Smooth muscle cell of the brain vasculature (primary cell): ENCODE results near the gene KCNC1.

Experiments used
- DNase-seq: peaks from one replicate; pipeline ENCODE4 v3.0.0-alpha.2; 2012; ENCODE audit warnings: low read depth, low spot score

KCNC1 gene

DNA sequence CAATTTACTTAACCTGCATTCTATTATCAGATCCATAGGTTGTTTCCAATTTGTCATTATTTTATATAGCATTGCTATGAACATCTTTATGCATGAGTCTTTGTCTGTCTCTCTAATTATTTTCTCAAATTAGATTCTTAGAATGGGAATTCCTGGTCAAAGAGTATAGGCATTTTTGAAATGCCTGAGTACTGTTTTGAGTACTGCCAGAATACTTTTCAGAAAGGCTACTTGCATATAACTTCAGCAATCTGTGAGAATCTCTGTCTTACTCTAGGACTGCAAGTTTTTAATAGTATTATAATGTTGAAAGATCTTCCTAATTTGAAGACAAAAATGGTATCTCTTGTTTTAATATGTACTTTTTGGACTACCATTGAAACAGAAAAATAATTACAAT lies 56.6 kb downstream of the KCNC1 start:
- no peak for DNase-seq

DNA sequence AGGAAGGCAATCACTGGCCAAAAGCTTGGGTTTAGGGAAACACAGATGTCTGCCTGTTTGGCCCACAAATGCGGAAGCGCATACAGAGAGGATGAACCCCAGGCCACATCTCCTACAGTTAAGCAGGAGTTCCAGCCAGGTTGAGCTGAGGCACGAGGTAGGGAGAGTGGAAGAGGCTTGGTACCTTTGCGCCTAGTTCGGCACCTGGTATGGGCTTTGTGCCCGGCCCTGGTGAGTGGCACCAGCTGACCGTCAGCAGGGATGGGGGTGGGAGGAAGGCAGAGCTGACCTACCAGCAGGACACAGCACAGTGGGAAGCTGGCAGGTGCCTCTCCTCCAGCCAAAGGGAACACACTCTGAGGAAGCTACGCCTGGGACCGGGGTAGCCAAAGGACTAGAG lies 57.6 kb downstream of the KCNC1 start:
- DNase-seq = no peak

DNA sequence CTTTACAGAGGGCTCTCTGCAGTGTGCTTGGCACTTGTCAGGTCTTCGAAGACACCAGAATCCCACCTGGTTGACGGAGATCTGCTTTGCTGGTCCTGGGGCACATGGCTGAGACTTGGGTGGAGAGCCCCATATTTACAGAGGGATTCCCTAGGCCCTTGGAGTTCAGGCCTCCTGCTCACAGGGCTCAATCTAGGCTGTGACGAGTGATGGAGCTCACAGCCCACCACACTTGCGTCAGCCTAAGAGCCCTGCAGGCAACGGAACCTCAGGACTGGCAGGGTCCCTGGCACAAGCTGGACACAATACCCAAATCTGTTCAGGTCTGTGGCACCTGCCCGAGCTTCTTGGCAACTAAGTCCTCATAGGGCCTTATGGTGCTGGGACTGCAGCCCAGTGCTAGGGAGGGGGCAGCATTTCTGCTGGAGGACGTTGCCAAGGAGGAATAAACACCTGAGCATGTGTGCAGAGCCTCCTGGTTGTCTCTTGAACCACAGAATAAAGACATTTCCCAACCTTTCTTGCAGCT lies 59.1 kb downstream of the KCNC1 start:
- DNase-seq = no peak

DNA sequence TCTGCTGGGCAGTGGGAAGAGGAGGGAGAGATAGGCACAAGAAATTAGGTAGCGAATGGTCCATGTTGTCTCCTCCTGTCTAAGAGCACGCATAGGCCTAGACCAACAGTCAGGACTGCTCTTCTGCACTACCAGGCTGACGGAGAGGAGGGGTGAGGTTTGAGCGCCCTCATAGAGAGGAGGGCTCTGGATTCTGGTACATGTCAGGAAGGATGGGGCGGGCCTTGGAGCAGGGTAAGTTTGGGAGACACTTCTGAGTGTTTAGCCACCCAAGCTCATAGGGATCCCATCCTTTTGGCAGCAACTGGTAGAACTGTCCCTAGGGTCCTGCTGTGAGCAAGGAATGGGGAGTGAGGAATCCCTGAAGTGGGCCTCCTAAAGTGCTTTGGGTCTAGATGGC lies 60.4 kb downstream of the KCNC1 start:
- no peak for DNase-seq

DNA sequence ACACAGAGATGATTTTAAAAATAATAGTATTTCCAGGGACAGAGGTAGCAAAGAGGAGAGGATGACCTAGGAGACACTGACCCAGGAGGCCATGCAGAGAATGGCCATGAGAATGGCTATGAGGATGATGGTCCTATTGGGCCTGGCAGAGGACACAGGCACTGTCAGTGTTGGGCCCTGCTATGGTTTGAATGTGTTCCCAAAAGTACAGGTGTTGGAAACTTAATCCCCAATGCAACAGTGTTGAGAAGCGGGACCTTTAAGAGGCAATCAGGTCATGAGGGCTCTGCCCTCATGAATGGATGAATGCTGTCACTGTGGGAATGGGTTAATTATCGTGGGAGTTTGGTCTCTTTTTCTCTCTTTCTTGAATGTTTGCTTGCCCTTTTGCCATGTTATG lies 61.6 kb downstream of the KCNC1 start:
- no peak for DNase-seq

DNA sequence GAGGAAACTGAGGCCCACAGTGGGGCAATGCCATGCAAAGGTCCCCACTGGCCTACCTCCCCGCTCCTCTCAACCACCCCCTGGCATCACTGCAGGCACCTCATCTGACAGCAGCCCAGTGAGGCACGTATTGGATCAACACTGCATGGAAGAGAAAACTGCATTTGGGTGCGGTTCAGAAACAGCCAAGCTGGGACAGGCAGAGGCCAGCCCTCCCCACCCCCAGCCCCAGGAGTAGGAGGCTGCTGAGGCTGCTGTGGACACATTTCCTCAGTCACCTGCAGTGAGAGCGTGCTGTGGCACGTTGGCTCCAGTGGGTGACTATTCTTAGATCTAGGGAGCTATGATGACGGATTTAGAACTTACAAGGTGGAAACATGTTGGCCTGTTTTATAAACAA lies 63.7 kb downstream of the KCNC1 start:
- no peak for DNase-seq

DNA sequence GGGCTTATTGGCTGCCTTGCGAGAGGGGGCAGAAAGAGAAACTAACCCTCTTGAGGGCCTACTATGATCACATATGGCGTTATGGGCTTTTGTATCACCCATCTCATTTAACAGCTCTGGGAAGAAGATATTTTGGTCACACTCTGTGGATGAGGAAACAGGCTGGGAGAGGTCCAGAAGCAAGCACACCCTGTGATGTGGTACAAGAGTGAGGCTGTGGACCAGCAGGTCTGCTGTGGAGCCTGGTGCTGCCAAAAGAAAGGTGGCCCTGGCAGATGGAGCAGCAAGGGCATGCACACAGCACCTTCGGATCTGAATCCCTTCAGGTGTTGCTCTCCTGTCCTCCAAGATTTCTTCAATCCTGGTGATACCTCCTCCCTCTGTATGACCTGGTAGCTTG lies 64.1 kb downstream of the KCNC1 start:
- DNase-seq = no peak

DNA sequence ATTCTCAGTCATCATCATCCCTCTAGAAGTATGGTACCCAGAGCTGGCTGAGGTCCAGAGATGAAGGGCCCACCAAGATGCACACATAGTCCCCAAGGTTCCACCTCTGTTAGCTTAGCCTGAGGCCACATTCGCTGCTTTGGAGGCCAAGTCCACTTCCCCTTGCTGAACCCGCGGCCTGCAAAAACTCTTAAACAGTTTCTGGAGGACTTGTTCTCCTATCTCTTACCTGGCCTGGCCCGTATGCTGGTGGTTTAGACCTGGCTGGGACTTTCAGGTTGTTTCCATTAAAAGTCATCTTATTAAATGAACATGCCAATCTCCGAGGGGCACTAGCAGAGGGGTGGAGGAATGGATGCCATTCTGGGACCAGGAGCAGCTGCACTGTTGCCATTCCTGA lies 64.6 kb downstream of the KCNC1 start:
- DNase-seq = no peak

DNA sequence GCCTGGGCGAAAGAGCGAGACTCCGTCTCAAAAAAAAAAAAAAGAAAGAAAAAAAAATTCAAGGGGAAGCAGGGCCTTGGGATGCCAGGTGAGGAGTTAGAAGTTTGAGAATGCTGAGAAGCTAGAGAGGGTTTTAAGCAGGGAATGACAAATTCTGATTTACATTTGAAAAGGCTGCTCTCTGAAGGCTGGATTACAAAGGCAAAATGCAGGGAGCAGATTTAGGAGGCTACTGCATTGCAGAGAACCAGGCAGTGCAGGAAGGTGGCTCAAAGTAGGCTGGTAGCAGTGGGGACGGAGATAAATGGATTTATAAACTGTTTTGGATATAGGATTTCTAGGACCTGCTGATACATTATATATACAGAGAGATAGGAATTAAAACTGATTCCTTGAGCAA lies 66.6 kb downstream of the KCNC1 start:
- DNase-seq = no peak

DNA sequence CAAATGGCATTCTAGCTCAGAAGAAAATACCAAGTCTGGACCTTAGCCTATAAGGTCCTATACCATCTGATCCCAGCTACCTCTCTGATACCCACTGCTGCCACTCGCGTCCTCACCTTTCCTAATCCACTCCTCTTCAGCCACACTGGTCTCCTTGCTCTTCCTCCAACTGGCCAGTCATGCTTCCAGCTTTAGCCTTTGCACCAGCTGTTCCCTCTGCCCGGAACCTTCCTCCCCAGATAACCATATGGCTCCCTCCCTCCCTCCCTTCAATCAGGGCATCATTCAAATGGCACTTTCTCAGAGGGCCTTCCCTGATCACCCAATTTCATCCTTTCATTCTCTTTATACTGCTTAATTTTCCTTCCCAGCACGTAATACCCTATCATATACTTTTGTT lies 67.9 kb downstream of the KCNC1 start:
- DNase-seq = no peak

DNA sequence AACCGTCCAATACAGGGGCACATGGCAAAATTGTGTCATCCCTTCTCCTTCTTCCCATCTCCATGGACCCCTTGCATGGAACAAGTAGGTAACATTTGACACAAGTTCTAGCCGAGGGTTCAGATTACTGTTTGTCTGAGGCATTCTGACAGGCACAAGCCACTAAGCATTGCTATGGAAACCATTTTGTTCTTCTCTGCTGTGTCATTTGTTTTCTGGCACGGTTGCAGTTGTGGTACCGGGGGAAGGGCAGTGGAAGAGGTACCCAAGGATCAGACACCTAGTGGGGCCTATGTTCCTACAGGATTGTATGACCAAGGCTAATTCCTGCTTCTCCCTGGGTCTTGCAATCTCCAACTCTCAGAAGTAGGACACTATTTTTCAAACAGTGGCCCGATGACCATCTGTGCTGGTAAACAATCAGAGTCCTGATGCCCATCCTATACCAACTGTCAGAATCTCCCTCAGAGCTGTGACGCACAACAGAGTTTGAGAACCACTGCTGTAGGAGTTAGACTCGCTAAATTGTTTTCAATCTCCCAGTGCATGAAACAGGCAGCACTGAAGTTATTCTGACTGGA lies 69.3 kb downstream of the KCNC1 start:
- no peak for DNase-seq

DNA sequence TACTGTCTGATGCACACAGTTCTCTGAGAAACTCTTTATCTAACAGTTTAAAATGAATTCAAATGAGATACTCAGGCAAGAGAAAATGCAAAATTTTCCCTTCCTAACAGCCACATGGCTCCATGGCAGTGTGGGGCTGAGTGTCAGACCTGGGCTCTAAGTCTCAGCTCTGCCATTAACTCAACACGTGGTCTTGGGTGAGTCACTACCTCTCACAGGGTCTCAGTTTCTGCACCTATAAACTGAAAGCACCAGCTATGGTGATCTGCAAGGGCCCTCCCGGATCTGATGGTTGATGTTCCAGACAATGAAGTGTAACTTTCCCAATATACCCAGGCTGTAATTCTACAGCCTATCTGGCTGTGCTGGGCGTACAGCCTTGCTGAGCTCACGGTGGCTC lies 70.5 kb downstream of the KCNC1 start:
- no peak for DNase-seq

DNA sequence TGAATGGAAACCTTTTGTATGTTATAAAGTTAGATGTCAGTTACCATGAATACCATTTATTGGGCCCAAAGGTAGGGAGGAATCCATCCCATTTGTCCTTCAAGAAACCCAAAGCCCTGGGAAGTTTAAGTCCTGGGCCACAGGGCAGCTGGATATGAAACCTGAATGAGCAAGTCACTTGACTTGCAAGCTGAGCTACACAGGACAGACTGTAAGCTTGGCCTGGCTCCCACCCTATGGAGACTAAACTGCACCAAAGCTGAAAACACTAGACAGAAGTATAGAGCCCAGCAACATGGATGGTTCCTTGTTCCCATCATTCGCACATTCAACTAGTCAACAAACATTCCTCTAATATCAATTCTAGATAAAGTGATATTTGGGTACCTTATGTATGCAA lies 71.3 kb downstream of the KCNC1 start:
- DNase-seq = no peak

DNA sequence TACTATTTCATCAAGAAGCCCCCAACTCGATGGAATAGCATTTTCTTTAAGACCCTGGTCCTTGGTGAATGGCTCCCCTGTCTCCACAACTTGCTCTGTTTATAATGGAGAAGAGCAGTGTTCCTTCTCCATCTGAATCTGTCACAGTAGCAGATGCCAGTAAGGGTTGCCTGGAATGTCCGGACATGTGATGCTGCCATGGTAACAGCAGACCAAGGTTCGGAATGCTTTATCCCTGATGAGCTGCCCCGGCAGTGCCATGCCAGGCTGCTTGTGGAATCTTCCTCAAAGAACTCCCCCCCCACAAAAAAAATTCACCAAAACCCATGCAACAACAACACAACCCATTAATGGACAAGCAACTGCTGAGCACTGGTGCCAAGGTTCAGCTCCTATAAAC lies 72.5 kb downstream of the KCNC1 start:
- DNase-seq = no peak

DNA sequence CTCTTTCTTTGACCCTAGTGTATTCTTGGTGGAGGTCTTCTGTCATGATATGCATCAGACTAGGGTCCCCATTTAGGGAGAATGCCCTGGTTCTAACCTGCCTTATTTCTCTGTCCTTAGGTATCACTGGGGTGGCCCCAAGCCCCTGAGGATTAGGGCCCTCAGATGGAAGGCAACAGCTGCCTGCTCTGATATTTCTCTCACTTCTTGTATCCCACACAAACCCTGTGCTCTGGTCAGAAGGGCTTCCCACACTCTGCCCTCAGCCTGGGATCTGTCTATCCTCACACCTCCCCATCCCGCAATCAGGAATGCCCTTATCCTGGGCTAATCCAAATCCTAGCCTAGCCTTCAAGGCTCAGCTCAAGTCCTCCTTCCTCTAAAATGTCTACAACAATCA lies 75.5 kb downstream of the KCNC1 start:
- no peak for DNase-seq

DNA sequence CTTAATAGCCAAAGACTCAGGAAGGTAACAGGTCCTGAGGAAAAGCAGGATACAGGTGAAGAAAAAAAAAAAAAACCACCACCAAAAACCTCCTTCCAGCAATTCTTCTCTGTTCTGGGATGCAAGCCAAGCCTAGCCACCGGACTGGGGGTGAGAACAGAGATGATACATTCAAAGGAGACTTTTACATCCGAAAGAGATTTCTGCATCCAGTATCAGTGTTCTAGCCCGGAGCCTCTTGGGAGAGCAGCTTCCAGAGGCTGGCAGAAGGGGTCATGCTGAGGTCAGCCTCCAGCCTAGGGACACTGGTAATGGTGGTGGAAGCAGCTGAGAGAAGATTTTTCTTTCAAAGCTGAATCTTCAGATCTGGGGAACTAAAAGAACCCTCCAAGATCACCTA lies 76.2 kb downstream of the KCNC1 start:
- DNase-seq = no peak

DNA sequence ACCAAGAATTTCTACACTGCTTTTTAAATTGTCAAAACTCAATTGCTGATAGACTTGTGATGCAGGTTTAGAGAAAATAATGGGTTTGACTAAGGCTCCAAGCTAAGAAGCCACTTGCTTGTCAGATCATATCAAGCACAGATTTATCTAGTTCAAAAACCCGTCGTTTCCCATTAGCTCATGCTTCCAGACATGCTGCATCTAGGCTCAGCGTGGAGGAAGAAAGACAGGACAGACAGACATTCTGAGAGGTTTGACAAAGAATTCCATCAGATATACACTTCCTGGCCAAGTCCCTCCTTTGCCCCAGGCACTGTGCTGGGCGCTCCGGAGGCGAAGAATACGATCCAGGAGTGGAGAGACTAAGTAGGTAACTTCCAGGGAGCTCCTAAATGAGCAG lies 76.8 kb downstream of the KCNC1 start:
- DNase-seq = no peak

DNA sequence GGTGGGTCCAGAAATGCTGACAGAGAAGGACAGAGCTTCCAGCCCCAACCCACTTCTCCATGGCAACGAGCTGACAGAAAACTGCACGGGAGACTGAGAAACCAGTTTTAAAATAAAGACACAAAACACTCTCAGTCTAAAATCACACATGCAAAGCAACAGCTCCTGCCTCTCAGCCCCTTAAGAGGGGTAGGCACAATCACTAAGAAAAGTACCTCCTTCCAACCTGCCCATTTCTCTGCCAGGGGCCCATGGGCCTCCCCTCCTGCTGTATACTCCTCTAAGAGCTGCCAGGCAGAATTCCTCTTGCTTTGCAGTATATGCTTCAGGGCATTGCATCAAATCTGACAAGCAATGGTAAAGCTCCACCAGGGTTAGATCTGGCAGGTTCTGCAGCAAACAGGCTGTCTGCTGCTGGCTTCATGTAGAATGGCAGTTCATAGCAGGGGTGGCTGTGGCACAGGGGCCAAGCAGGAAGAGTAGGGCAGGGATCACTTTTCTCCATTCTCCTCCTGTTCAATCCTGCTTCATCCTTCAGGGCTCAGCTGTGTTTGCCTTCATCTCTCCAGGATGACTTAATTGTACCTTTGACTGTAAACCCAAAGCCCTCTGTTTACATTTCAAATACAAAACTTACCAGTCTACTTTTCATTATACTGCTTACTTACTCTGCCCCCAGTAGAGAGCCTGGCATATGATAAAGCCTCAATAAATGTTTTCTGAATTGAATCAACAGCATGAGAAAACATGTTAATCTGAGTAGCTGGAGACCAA lies 77.7 kb downstream of the KCNC1 start:
- DNase-seq = no peak

DNA sequence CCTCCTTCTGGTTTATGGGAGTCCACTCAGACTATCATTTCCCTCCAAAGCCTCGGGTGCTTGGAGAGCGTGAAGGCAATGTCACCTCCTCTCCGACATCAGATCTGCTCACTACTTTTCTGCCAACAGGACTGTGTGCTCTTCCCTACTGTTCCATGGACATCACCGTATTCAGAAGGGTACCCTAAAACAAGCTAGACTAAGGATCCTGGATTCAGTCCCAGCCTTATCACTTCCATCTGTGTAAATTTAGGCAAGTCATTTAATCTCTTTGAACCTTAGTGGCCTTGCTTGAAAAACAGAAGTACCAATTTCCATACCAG lies 78.2 kb downstream of the KCNC1 start:
- DNase-seq = no peak

DNA sequence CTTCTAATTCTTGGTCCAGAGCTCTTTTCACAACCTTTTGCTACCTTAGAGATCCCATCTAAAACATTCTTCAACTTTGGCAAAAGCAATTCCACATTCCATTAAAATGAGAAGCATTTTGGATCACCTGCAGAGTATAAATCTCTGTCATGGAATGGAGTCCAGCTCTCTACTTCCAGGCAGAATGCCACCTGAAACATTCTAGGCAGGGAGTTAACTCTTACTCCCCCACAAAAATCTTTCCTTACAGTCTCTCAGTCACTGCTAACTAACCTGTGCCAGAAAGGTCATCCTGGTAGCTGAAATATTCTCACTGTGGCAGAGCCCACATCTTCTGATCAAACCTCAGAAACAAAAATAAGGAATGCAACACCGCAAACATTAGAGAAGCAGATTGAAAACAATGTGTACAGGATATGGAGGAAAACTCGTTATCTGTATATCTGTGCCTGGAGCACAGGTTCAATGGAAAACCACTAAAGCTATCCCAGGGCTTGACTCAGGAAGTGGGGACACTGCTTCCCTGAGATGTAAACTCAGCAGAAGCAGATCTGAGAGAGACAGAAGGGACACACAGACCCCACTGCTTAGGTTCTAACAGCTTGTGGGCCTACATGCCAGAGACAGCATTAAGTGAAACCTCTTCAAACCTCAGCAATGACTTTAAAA lies 78.9 kb downstream of the KCNC1 start:
- DNase-seq = no peak

DNA sequence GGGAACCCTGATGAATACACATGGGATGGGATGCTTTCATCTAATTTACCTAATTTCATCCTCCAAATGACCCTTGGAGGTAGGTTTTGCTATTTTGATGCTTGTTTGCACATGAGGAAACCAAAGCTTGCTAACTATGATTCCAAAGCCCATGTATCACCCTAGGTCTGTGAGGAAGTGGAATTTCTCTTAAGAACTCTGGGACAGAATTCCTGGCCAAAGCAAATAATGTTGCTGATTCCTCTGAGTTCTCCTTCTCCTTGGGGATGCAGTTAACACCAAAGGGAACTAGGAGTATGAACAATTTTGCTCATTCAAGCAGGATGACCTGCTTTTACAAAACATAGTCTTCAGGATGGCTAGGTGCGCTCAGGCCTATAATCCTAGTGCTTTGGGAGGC lies 80.0 kb downstream of the KCNC1 start:
- no peak for DNase-seq

DNA sequence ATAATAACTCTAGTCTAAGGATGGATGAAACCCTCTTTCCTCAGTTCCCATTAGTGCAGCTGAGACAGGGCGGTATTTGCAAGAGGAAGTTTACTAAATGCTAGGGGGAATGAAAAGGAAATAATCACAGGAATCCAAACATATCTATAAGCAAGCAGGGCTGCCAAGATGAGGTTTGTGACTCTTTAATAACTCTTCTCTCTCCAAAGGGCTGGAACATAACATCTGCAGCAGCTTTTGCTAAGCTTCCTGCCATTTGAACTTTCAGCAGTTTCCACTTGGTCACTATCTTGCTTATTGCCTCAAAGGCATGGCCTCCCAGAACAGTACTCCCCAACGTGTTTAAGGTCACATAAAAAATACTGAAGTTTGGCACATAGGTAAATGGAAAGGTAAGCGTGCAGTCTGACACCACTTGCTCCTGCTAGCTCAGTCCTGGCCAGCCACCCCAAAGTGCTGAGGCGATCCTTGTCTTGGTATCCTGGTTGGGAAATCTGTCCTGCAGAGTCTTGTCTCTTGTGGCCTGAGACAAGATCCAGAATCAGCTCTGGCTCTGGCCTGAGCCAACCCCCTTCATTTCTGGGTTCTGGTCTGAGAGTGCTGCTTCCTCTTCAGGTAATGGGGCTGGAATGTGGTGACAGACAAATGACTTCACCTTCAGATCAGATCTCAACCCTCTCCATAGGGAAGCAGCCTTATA lies 81.8 kb downstream of the KCNC1 start:
- DNase-seq = no peak
